Fibroblast of the aortic adventitia (primary cell): Measurements from ENCODE around the gene CD38. TPM values are rescaled to one million over a fixed set of nuclear protein-coding genes. Genes with fewer than 3 reads are reported as not detected.

Experiments used
- DNase-seq: peaks from one replicate; pipeline ENCODE4 v3.0.0-alpha.2; 2010; ENCODE audit warnings: low read depth
- H3K4me3 ChIP-seq: 2 replicates; pipeline ENCODE4 v1.5.1; 2011; ENCODE audit warnings: low read depth, mild to moderate bottlenecking, control low read depth, low read length, moderate library complexity
- total RNA-seq: library from RNA; depleted of rRNA; stranded (reverse); fragments of >200 nt; gene quantifications from 2 replicates; pipeline ENCODE4 v1.2.3, GENCODE V29; 2012; ENCODE audit warnings: low replicate concordance
- TF ChIP-seq, protein P1 (sequence below): IDR thresholded peaks from 2 replicates; pipeline ENCODE4 v1.5.1; 2011; ENCODE audit warnings: mild to moderate bottlenecking, low read length, control low read depth, inconsistent platforms; ENCODE audit not compliant: insufficient read depth

Gene CD38
- total RNA-seq, 1 donor, result not detected

DNA sequence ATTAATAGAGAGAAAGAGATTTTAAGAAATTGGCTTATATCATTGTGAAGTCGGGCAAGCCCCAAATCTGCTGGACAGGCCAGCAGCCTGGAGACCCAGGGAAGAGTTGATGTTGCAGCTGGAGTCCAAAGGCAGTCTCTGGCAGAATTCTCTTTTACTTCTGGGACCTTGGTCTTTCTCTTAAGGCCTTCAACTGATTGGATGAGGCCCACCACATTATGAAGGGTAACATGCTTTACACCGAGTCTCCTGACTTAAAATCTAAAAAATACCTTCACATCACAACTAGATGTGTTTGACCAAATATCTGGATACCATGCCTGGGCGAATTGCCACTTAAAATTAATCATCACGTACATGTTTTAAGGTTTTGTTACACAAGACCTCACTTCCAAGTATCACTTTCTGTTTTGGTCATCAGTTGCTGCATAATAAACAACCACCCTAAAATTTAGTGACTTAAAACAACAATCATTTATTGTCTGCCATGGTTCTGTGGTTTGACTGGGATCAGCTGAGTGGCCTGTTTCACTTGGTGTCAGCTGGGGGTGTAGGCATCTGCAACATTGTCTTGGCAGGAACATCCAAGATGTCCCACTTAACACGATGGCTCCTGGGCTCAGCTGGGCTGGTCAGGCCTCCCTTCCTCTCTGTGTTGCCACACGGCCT is 3.4 kb downstream of the CD38 start:
- no peak for DNase-seq
- no peak overlapping the region for H3K4me3 ChIP-seq
- TF ChIP-seq, protein P1, sequence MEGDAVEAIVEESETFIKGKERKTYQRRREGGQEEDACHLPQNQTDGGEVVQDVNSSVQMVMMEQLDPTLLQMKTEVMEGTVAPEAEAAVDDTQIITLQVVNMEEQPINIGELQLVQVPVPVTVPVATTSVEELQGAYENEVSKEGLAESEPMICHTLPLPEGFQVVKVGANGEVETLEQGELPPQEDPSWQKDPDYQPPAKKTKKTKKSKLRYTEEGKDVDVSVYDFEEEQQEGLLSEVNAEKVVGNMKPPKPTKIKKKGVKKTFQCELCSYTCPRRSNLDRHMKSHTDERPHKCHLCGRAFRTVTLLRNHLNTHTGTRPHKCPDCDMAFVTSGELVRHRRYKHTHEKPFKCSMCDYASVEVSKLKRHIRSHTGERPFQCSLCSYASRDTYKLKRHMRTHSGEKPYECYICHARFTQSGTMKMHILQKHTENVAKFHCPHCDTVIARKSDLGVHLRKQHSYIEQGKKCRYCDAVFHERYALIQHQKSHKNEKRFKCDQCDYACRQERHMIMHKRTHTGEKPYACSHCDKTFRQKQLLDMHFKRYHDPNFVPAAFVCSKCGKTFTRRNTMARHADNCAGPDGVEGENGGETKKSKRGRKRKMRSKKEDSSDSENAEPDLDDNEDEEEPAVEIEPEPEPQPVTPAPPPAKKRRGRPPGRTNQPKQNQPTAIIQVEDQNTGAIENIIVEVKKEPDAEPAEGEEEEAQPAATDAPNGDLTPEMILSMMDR, result no peak

DNA sequence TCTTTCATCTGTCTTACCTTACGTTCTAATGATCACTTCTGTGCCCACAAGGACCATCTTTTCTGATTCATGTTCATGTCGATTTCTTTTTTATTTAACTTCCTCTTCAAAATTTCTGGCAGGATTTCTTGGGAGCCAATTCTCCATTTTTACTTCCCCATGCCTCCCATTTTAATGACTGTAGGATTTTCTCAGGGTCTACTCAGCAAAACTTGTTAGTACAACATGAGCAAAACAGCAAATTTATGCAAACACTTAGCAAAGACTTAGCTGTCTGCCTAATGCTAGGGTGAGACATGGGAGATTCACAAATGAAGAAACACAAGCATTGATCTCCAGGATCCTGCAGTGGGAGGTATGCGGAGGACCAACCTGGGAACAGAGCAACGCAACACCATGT is 5.5 kb downstream of the CD38 start:
- H3K4me3 ChIP-seq, result no peak overlapping the region
- no peak for DNase-seq
- TF ChIP-seq, protein P1, result no peak

DNA sequence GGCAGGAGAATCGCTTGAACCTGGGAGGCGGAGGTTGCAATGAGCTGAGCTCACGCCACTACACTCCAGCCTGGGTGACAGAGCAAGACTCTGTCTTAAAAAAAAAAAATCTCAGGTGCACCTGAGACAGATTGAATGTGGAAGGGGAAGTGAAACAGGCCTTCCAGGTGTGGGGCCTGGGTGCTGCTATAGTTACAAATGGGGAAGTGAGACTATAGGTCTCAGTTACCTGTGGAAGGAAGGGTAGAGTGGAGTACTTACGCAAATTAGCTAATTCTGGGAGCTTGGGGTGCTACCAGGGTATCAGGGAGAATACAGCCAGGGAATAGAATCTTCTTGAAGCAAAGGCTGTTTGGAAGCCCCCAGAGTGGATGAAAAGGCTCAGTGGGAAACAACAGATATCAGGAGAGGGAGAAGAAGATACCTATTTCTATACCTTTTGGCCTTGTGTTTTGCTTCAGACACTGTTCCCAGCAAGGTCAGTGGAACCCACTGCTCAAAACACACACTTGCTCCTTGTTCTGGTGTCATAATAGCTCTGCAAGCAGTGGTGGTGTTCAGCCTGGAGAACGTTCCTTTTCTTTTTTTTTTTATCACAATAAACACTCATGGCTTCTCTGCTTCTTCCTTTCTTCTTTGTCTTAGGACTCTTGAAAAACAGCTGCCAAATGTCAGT is 7.0 kb downstream of the CD38 start:
- no peak for DNase-seq
- no peak overlapping the region for H3K4me3 ChIP-seq
- TF ChIP-seq, protein P1, result no peak

DNA sequence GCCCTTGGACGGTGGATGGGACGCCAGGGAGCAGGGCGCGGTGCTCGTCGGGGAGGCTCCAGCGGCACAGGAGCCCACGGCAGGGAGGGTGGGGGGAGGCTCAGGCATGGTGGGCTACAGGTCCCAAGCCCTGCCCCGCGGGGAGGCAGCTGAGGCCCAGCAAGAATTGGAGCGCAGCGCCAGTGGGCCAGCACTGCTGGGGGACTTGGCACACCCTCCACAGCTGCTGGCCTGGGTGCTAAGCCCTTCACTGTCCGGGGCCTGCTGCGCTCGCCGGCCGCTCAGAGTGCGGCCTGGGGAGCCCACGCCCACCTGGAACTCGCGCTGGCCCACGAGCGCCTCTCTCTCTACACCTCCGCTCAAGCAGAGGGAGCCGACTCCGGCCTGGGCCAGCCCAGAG is 8.6 kb downstream of the CD38 start:
- TF ChIP-seq, protein P1, result no peak
- no peak for DNase-seq

DNA sequence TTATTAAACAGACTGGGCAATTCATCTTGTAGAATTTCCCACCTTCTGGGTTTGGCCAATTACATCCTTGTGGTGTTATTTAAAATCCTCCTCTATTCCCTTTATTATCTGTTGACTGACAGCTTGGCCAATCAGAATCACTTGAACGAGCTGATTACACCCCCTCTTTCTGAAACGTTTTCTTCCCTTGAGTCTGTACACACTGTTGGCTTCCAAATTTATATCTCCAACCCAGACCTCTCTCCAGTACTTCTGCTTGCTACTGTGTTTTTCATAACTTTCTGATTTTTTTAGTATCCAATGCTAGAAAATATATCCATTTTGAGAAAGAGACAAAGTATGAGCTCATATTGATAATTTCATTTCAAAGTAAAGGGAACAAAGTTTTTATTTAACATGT is 14.8 kb downstream of the CD38 start:
- TF ChIP-seq, protein P1, result no peak
- DNase-seq, result no peak

More for the DNA sequence above, 8.6 kb downstream of the CD38 start:
- H3K4me3 ChIP-seq, result no peak overlapping the region

DNA sequence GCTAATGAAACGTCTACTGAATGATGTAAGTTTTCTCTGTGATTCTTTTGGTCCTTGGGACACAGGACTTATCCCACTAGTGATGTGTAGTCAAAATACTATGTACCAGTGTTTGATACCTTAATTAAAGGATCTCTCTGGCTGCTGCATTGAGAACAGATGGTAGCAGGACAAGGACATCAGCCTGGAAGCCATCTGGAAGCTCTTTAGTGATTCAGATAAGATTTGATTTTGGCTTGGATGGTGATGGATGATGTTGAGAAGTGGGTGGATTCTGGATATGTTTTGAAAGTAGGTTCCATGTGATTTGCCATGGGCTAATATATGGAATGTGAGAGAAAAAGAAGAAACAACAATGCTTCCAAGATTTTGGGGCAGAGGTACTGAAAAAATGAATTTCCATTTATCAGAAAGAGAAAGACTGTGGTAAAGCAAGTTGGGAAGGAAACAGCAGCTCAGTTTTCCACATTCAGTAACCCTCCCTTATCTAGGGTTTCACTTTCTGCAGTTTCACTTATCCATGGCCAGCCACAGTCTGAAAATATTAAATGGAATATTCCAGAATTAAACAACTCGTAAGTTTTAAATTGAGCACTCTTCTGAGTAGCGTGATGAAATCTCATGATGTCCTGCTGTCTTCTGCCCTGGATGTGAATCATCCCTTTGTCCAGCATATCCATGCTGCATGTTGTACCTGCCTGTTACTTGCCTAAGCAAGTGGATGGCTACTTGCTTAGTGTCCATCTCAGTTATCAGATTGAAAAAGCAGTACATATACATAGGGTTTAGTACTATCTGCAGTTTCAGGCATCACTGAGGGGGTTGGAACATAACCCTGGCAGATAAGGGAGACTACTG is 15.6 kb downstream of the CD38 start:
- no peak overlapping the region for H3K4me3 ChIP-seq
- no peak for DNase-seq
- TF ChIP-seq, protein P1, result no peak

More for the DNA sequence above, 14.8 kb downstream of the CD38 start:
- no peak overlapping the region for H3K4me3 ChIP-seq
